SK-N-SH (cell line): Measurements from ENCODE around the gene BBS5. TPM values are rescaled to one million over a fixed set of nuclear protein-coding genes. Genes with fewer than 3 reads are reported as not detected.
"Not testable (repeated sequence)": the region's sequence is repeated elsewhere in the genome, so short reads cannot be mapped to it uniquely, and the experiment has no call there.

Source experiments
- CTCF ChIA-PET: fragments of 300-600, 350-600 bp; formaldehyde crosslinking; extraction: SDS; loops from one replicate; lab custom pipeline; 2021; lab: Yijun Ruan, JAX
- POLR2A ChIA-PET: fragments of 350-600 bp; sonication (Branson Sonifier 250); formaldehyde crosslinking; extraction: SDS; loops from one replicate; lab custom pipeline; 2020; ENCODE audit warnings: antibody characterized with exemption, inconsistent platforms; lab: Yijun Ruan, JAX
- DNase-seq: peaks from one replicate; pipeline ENCODE4 v3.0.0; 2012
- H2AFZ ChIP-seq: fragments of 200-600 bp; sonication (generic); 2 replicates; pipeline ENCODE4 v1.8.1; 2016; ENCODE audit warnings: antibody characterized with exemption, mild to moderate bottlenecking, low read depth
- H3F3A ChIP-seq: fragments of 200-600 bp; sonication (generic); replicated peaks from 2 replicates; pipeline ENCODE3; 2016; ENCODE audit warnings: antibody characterized with exemption, mild to moderate bottlenecking; ENCODE audit not compliant: insufficient read depth
- H3K27ac ChIP-seq, 2 experiments: fragments of 200-500 bp in 1 of 2; fragments of 200-600 bp in 1 of 2; sonication (Bioruptor generic) in 1 of 2; sonication (generic), shearing (Covaris generic) in 1 of 2; 2 replicates each; pipeline versions ENCODE4 v1.5.1 to v1.6.1; 2014 to 2016; ENCODE audit warnings: low read depth in 2 of 2, inconsistent platforms in 1 of 2, low read length in 1 of 2, mild to moderate bottlenecking in 1 of 2, mixed read lengths in 1 of 2
- H3K27me3 ChIP-seq: fragments of 200-600 bp; sonication (generic), shearing (Covaris generic); 2 replicates; pipeline ENCODE4 v1.6.1; 2016; ENCODE audit warnings: mixed run types; ENCODE audit not compliant: insufficient read depth
- H3K36me3 ChIP-seq, 2 experiments: fragments of 200-500 bp in 1 of 2; fragments of 200-600 bp in 1 of 2; sonication (Bioruptor generic) in 1 of 2; sonication (generic) in 1 of 2; replicated peaks in 1 of 2; 2 replicates each; pipeline versions ENCODE3 to v1.5.1; 2014 to 2016; ENCODE audit warnings: low read length in 1 of 2, mild to moderate bottlenecking in 1 of 2; ENCODE audit not compliant: insufficient read depth in 2 of 2, control insufficient read depth in 1 of 2
- H3K4me1 ChIP-seq, 2 experiments: fragments of 200-500 bp in 1 of 2; fragments of 200-600 bp in 1 of 2; sonication (Bioruptor generic) in 1 of 2; sonication (generic), shearing (Covaris generic) in 1 of 2; 2 replicates each; pipeline versions ENCODE4 v1.5.1 to v1.6.1; 2014 to 2016; ENCODE audit warnings: low read depth in 1 of 2, low read length in 1 of 2, mixed run types in 1 of 2; ENCODE audit not compliant: insufficient read depth in 2 of 2, control insufficient read depth in 1 of 2
- H3K4me2 ChIP-seq: fragments of 200-600 bp; sonication (generic), shearing (Covaris generic); 2 replicates; pipeline ENCODE4 v1.6.1; 2017; ENCODE audit warnings: mixed run types
- H3K4me3 ChIP-seq, 2 experiments: fragments of 200-500 bp in 1 of 2; fragments of 200-600 bp in 1 of 2; sonication (Bioruptor generic) in 1 of 2; sonication (generic), shearing (Covaris generic) in 1 of 2; 2 replicates each; pipeline versions ENCODE4 v1.5.1 to v1.8.1; 2014 to 2016; ENCODE audit warnings: low read depth in 2 of 2, inconsistent platforms in 1 of 2, low read length in 1 of 2, mild to moderate bottlenecking in 1 of 2, mixed read lengths in 1 of 2, moderate library complexity in 1 of 2
- H3K79me2 ChIP-seq: fragments of 200-600 bp; sonication (generic); 2 replicates; pipeline ENCODE4 v1.8.1; 2017; ENCODE audit warnings: mild to moderate bottlenecking; ENCODE audit not compliant: insufficient read depth
- H3K9ac ChIP-seq: fragments of 200-600 bp; sonication (generic); 2 replicates; pipeline ENCODE4 v1.6.1; 2017; ENCODE audit warnings: mixed run types
- H3K9me2 ChIP-seq: fragments of 200-600 bp; sonication (generic); 2 replicates; pipeline ENCODE4 v1.6.1; 2017; ENCODE audit warnings: mixed run types
- H3K9me3 ChIP-seq: fragments of 200-600 bp; sonication (generic); 2 replicates; pipeline ENCODE4 v1.6.1; 2017; ENCODE audit warnings: mixed run types, mild to moderate bottlenecking, moderate library complexity
- H4K20me1 ChIP-seq: fragments of 200-600 bp; sonication (generic); 2 replicates; pipeline ENCODE4 v1.6.1; 2017; ENCODE audit warnings: mild to moderate bottlenecking, mixed run types; ENCODE audit not compliant: insufficient read depth
- RAD21 ChIP-seq: IDR thresholded peaks from 2 replicates; pipeline ENCODE4 v1.6.1; 2012; ENCODE audit warnings: mild to moderate bottlenecking, low read length
- RCOR1 ChIP-seq: fragments of 150-350 bp; IDR thresholded peaks from 2 replicates; pipeline ENCODE4 v1.6.1; 2017; ENCODE audit warnings: antibody characterized with exemption, low read length
- SMC3 ChIP-seq: IDR thresholded peaks from 2 replicates; pipeline ENCODE4 v1.6.1; 2012; ENCODE audit warnings: low read depth, low read length, improper control_type of control experiment
- YY1 ChIP-seq: IDR thresholded peaks from 2 replicates; pipeline ENCODE4 v1.4.0; 2012; ENCODE audit warnings: low read depth, mild to moderate bottlenecking
- WGBS: methylation state at CpG from one replicate; pipeline ENCODE4 v1.1.6; 2017; ENCODE audit warnings: low lambda C conversion rate; 5-methylcytosine and 5-hydroxymethylcytosine counted together
- polyA plus RNA-seq, 3 experiments: library from polyadenylated mRNA; depleted of rRNA; stranded (reverse); fragments of >200 nt; gene quantifications; 2 replicates each; pipeline ENCODE4 v1.2.3, GENCODE V29; 2012
- TF ChIP-seq, protein P1 (sequence below): IDR thresholded peaks from 2 replicates; pipeline ENCODE4 v1.4.0; 2012; ENCODE audit warnings: low read depth, borderline replicate concordance
- TF ChIP-seq, protein P2 (sequence below): fragments of 200-600 bp; sonication (generic); IDR thresholded peaks from 2 replicates; pipeline ENCODE4 v1.6.1; 2017; ENCODE audit warnings: antibody characterized with exemption, mild to moderate bottlenecking, moderate library complexity
- TF ChIP-seq, protein P3 (sequence below): IDR thresholded peaks from 2 replicates; pipeline ENCODE4 v1.4.0; 2012; ENCODE audit warnings: low read depth, borderline replicate concordance

BBS5 gene
- polyA plus RNA-seq, 1 of the 3 experiments (the other 2 are of a cell fraction) = 3.8 TPM

DNA sequence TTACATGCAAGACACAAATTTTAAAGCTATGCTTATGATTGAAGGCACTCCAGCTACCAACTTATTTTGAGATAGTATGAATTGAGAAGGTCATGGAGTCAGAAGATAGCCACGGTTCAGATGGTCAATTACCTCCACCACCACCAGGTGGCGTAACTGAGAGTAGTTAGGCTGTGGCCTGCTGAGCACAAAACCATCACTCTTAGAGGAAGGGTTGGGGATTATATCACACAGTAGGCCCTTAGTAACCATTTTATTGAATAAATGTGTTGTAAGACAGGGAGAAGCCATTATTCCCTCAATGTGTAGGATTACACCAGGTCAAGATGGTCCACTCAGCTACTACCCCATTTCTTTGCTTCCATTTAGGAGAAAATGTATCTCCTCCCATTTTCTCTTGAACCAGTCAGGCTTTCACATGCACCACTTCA lies 49.0 kb downstream of the BBS5 start:
- H3K4me1 ChIP-seq = no peaks in the 10 kb centered on the region
- peak; percentile 68 for TF ChIP-seq RAD21
- peak; percentile 64 for TF ChIP-seq SMC3
- TF ChIP-seq YY1 = no peak
- TF ChIP-seq, protein P1, sequence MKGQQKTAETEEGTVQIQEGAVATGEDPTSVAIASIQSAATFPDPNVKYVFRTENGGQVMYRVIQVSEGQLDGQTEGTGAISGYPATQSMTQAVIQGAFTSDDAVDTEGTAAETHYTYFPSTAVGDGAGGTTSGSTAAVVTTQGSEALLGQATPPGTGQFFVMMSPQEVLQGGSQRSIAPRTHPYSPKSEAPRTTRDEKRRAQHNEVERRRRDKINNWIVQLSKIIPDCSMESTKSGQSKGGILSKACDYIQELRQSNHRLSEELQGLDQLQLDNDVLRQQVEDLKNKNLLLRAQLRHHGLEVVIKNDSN = no peak
- TF ChIP-seq, protein P2, sequence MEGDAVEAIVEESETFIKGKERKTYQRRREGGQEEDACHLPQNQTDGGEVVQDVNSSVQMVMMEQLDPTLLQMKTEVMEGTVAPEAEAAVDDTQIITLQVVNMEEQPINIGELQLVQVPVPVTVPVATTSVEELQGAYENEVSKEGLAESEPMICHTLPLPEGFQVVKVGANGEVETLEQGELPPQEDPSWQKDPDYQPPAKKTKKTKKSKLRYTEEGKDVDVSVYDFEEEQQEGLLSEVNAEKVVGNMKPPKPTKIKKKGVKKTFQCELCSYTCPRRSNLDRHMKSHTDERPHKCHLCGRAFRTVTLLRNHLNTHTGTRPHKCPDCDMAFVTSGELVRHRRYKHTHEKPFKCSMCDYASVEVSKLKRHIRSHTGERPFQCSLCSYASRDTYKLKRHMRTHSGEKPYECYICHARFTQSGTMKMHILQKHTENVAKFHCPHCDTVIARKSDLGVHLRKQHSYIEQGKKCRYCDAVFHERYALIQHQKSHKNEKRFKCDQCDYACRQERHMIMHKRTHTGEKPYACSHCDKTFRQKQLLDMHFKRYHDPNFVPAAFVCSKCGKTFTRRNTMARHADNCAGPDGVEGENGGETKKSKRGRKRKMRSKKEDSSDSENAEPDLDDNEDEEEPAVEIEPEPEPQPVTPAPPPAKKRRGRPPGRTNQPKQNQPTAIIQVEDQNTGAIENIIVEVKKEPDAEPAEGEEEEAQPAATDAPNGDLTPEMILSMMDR = peak; percentile 87
- WGBS = 25% methylated on average over 2 of the region's 2 CpGs
- H3K79me2 ChIP-seq = no peaks in the 10 kb centered on the region
- H3K27ac ChIP-seq = no peak overlapping the region
- ChIA-PET CTCF (interaction anchor here (0.6 to 1.7 kb wide), 11 partner anchors 10 to 266 kb away, joined by 3 to 6 read pairs (median 3); partner anchors contain the start of gene BBS5), POLR2A (no interaction called here)
- no peaks in the 10 kb centered on the region for H3K9me2 ChIP-seq
- H2AFZ ChIP-seq = no peak overlapping the region
- no peaks in the 10 kb centered on the region for H3K9me3 ChIP-seq
- H3F3A ChIP-seq = peaks cover 6% of the 10 kb centered on the region
- H3K9ac ChIP-seq = no peak overlapping the region
- H4K20me1 ChIP-seq = no peaks in the 10 kb centered on the region
- H3K36me3 ChIP-seq = peaks cover 36 to 38% of the 10 kb centered on the region in 2 experiments
- no peaks in the 10 kb centered on the region for H3K27me3 ChIP-seq
- H3K4me2 ChIP-seq = no peak overlapping the region
- peak overlapping the region in 1 of 2 experiments; percentile 23; a peak in 1 of 4 replicates for H3K4me3 ChIP-seq
- peak; percentile 48 for DNase-seq

DNA sequence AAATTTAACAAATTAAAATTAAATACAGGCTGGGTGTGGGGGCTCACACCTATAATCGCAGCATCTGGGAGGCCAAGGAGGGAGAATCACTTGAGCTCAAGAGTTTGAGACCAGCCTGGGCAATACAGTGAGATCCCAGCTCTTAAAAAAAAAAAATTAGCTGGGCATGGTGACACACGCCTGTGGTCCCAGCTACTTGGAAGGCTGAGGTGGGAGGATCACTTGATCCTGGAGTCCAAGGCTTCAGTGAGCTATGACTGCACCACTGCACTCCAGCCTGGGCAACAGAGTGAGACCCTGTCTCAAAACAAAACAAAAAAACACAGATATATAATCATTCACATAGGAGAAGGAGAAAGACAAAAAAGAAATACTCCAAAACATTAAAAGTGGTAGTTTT lies 60.2 kb downstream of the BBS5 start:
- peaks cover 12 to 41% of the 10 kb centered on the region in 2 experiments for H3K36me3 ChIP-seq
- H3K4me2 ChIP-seq, H3K27ac ChIP-seq, H3K9me2 ChIP-seq, DNase-seq, H3F3A ChIP-seq, H3K9me3 ChIP-seq, H2AFZ ChIP-seq, CTCF ChIA-PET, H3K27me3 ChIP-seq, H4K20me1 ChIP-seq, H3K4me3 ChIP-seq, H3K9ac ChIP-seq, H3K4me1 ChIP-seq, H3K79me2 ChIP-seq, POLR2A ChIA-PET: not testable (repeated sequence)
- 90% methylated on average over 2 of the region's 2 CpGs for WGBS

DNA sequence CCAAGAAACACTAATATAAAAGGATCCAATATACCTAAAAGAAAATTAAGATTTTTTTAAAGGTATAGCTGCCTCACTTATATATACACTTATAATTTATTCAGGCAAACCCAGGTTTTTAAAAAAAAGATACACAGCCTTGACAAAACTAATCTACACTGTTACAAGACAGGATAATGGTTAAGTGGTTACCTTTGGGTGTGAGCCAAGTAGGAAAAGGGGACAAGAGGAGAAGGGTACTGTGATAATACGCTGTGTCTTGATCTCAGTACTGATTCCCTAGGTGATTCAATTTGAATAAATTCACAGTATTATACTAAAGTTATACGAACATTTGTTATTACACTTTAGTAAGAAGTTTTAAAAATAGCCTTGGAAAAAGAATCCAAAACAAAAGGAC lies 60.9 kb downstream of the BBS5 start:
- no peak overlapping the region for H2AFZ ChIP-seq
- H3K79me2 ChIP-seq = no peaks in the 10 kb centered on the region
- TF ChIP-seq RAD21 = no peak
- no peak for TF ChIP-seq RCOR1
- TF ChIP-seq, protein P3, sequence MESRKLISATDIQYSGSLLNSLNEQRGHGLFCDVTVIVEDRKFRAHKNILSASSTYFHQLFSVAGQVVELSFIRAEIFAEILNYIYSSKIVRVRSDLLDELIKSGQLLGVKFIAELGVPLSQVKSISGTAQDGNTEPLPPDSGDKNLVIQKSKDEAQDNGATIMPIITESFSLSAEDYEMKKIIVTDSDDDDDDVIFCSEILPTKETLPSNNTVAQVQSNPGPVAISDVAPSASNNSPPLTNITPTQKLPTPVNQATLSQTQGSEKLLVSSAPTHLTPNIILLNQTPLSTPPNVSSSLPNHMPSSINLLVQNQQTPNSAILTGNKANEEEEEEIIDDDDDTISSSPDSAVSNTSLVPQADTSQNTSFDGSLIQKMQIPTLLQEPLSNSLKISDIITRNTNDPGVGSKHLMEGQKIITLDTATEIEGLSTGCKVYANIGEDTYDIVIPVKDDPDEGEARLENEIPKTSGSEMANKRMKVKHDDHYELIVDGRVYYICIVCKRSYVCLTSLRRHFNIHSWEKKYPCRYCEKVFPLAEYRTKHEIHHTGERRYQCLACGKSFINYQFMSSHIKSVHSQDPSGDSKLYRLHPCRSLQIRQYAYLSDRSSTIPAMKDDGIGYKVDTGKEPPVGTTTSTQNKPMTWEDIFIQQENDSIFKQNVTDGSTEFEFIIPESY = no peak
- no peak for TF ChIP-seq YY1
- 88% methylated on average over 2 of the region's 2 CpGs for WGBS
- H3F3A ChIP-seq = no peaks in the 10 kb centered on the region
- no peak overlapping the region for H3K4me3 ChIP-seq
- ChIA-PET CTCF (no interaction called here), POLR2A (no interaction called here)
- H3K9ac ChIP-seq = no peak overlapping the region
- H3K4me1 ChIP-seq = no peaks in the 10 kb centered on the region; a peak in 1 of 4 replicates
- H3K36me3 ChIP-seq = peaks cover 14 to 46% of the 10 kb centered on the region in 2 experiments
- DNase-seq = no peak
- no peaks in the 10 kb centered on the region for H3K9me2 ChIP-seq
- no peaks in the 10 kb centered on the region for H3K9me3 ChIP-seq
- no peak overlapping the region for H3K4me2 ChIP-seq
- no peak overlapping the region for H3K27ac ChIP-seq
- no peaks in the 10 kb centered on the region for H4K20me1 ChIP-seq
- H3K27me3 ChIP-seq = no peaks in the 10 kb centered on the region
